GM18867 (cell line): Measurements from ENCODE around the gene PF4V1.

Experiments
- ATAC-seq: cut with Tn5 transposase; IDR thresholded peaks from one replicate; pipeline ENCODE4 v1.9.1; 2021; ENCODE audit warnings: mild to moderate bottlenecking, moderate library complexity; ENCODE audit not compliant: unreplicated experiment

The PF4V1 gene

GRCh38 chr4:73853246-73853704 is at the start of gene PF4V1:
Gene PF4V1, plus strand, starts transcription at chr4:73853296. Its CDS starts 67 bp downstream, at chr4:73853363.
- no peak for ATAC-seq

GRCh38 chr4:73810191-73810590 is 42.9 kb upstream of the PF4V1 start:
- no peak for ATAC-seq

- ATAC-seq = no peak
Measured at GRCh38 chr4:73811841-73812240, 41.3 kb upstream of the PF4V1 start.

GRCh38 chr4:73814679-73815078 is 38.4 kb upstream of the PF4V1 start:
- no peak for ATAC-seq

GRCh38 chr4:73815145-73815544 is 38.0 kb upstream of the PF4V1 start:
- no peak for ATAC-seq

- ATAC-seq = no peak
Measured at GRCh38 chr4:73816814-73817213, 36.3 kb upstream of the PF4V1 start.

- no peak for ATAC-seq
Measured at GRCh38 chr4:73817341-73817740, 35.8 kb upstream of the PF4V1 start.

GRCh38 chr4:73821325-73821724 is 31.8 kb upstream of the PF4V1 start:
- no peak for ATAC-seq

GRCh38 chr4:73822389-73822788 is 30.7 kb upstream of the PF4V1 start:
- no peak for ATAC-seq

- no peak for ATAC-seq
Measured at GRCh38 chr4:73822812-73823504, 30.1 kb upstream of the PF4V1 start.

GRCh38 chr4:73823760-73824159 is 29.3 kb upstream of the PF4V1 start:
- ATAC-seq = no peak

GRCh38 chr4:73828956-73829355 is 24.1 kb upstream of the PF4V1 start:
- ATAC-seq = no peak

GRCh38 chr4:73831569-73831968 is 21.5 kb upstream of the PF4V1 start:
- no peak for ATAC-seq

GRCh38 chr4:73832651-73833237 is 20.4 kb upstream of the PF4V1 start:
- ATAC-seq = no peak

- no peak for ATAC-seq
Measured at GRCh38 chr4:73836373-73837279, 16.5 kb upstream of the PF4V1 start, which contains the start of gene CXCL6. Gene CXCL6, plus strand, starts transcription at chr4:73836678. Its CDS starts 73 bp downstream, at chr4:73836751.

GRCh38 chr4:73839071-73839470 is 14.0 kb upstream of the PF4V1 start:
- no peak for ATAC-seq

- no peak for ATAC-seq
Measured at GRCh38 chr4:73839715-73840114, 13.4 kb upstream of the PF4V1 start.

- no peak for ATAC-seq
Measured at GRCh38 chr4:73841243-73841925, 11.7 kb upstream of the PF4V1 start.

- ATAC-seq = no peak
Measured at GRCh38 chr4:73842696-73843095, 10.4 kb upstream of the PF4V1 start.

- no peak for ATAC-seq
Measured at GRCh38 chr4:73843369-73843768, 9.7 kb upstream of the PF4V1 start.

- no peak for ATAC-seq
Measured at GRCh38 chr4:73844345-73844744, 8.8 kb upstream of the PF4V1 start.
